ENCODE results near the gene FUS. TPM values are rescaled to one million over a fixed set of nuclear protein-coding genes. Genes with fewer than 3 reads are reported as not detected.
A peak's percentile ranks its signal among the peaks of the same experiment; 100 is the strongest.

Gene FUS
- total and polyA plus RNA-seq, 2 of the 13 experiments (the other 11 are each of a cell fraction or from before 2014, with no cell fraction given), result 68.1 to 168 TPM

GRCh38 chr16:31179747-31180459, at the start of gene FUS (continued):
- TF ChIP-seq ZXDC (CRISPR knock-in tag; IDR thresholded peaks at IDR 0.05), result no peak; the same call in 1 of the 2 replicates
- TF ChIP-seq NR2F2 (IDR thresholded peaks at IDR 0.05; ENCODE audit: borderline replicate concordance, low read depth), result peak; percentile 71; the same call in 1 of the 2 replicates
- TF ChIP-seq SYNCRIP (IDR thresholded peaks at IDR 0.05; ENCODE audit: insufficient read depth, low read depth, low read length), result no peak
- TF ChIP-seq ZNF232 (CRISPR knock-in tag; IDR thresholded peaks at IDR 0.05; ENCODE audit: borderline replicate concordance), result peak; percentile 96
- TF ChIP-seq EED (CRISPR knock-in tag; IDR thresholded peaks at IDR 0.05), result peak; percentile 96
- no peak for TF ChIP-seq ZEB1 (IDR thresholded peaks at IDR 0.05; ENCODE audit: insufficient replicate concordance, low read depth)
- peak; percentile 81; the same call in 1 of the 2 replicates for TF ChIP-seq HOXD1 (CRISPR knock-in tag; IDR thresholded peaks at IDR 0.05)
- TF ChIP-seq REPIN1 (CRISPR knock-in tag; IDR thresholded peaks at IDR 0.05; ENCODE audit: borderline replicate concordance, low read depth), result peak; percentile 65; the same call in 1 of the 2 replicates
- peak; percentile 93; the same call in 1 of the 2 replicates for TF ChIP-seq MLLT10 (CRISPR knock-in tag; IDR thresholded peaks at IDR 0.05)
- TF ChIP-seq ZNF749 (CRISPR knock-in tag; IDR thresholded peaks at IDR 0.05; ENCODE audit: borderline replicate concordance), result peak; percentile 12; the same call in 1 of the 2 replicates
- peak; percentile 53; the same call in 1 of the 2 replicates for TF ChIP-seq MYC (CRISPR knock-in tag; IDR thresholded peaks at IDR 0.05; ENCODE audit: borderline replicate concordance)
- TF ChIP-seq JUNB (CRISPR knock-in tag; IDR thresholded peaks at IDR 0.05; ENCODE audit: borderline replicate concordance), result 0 out of 2 replicates have a peak, but pooled peaks have one; percentile 76
- no peak; the same call in 1 of the 2 replicates for TF ChIP-seq ARID3A (IDR thresholded peaks at IDR 0.05; ENCODE audit: low read depth, low read length)
- no peak for TF ChIP-seq PBX2 (CRISPR knock-in tag; IDR thresholded peaks at IDR 0.05)
- TF ChIP-seq HOXA9 (CRISPR knock-in tag; IDR thresholded peaks at IDR 0.05; ENCODE audit: borderline replicate concordance), result peak; percentile 86; the same call in 1 of the 2 replicates
- TF ChIP-seq ZMYM4 (CRISPR knock-in tag; IDR thresholded peaks at IDR 0.05), result peak; percentile 74
- TF ChIP-seq POLR2G (IDR thresholded peaks at IDR 0.05; ENCODE audit: low read depth, low read length), result peak; percentile 100
- peak; percentile 95; the same call in 1 of the 2 replicates for TF ChIP-seq ZBTB44 (CRISPR knock-in tag; IDR thresholded peaks at IDR 0.05)
- TF ChIP-seq PTBP1 (IDR thresholded peaks at IDR 0.05; ENCODE audit: low read depth, low read length, poor library complexity, severe bottlenecking), result no peak
- TF ChIP-seq ZSCAN21 (CRISPR knock-in tag; IDR thresholded peaks at IDR 0.05; ENCODE audit: borderline replicate concordance), result no peak; the same call in 1 of the 2 replicates
- no peak for TF ChIP-seq ZMYM3 (CRISPR knock-in tag; IDR thresholded peaks at IDR 0.05)
- peak; percentile 76 for TF ChIP-seq CREB1 (IDR thresholded peaks at IDR 0.05)
- peak; percentile 80 for TF ChIP-seq CREB1 (CRISPR knock-in tag; IDR thresholded peaks at IDR 0.05)

Measured in HepG2 (cell line).